NT2/D1 (cell line): ENCODE measurements around the gene RAB40B.
A peak's percentile ranks its signal among the peaks of the same experiment; 100 is the strongest.

ENCODE experiments used
- DNase-seq: peaks from one replicate; pipeline ENCODE4 v3.0.0-alpha.2; 2011; ENCODE audit warnings: low read depth, low spot score
- H3K27me3 ChIP-seq: 2 replicates; pipeline ENCODE4 v1.6.0; 2011; ENCODE audit warnings: mild to moderate bottlenecking; ENCODE audit not compliant: insufficient read length, insufficient read depth
- H3K36me3 ChIP-seq: 2 replicates; pipeline ENCODE4 v1.6.1; 2011; ENCODE audit warnings: mild to moderate bottlenecking, low read length, mixed read lengths; ENCODE audit not compliant: insufficient read depth, insufficient read length
- H3K4me1 ChIP-seq: 2 replicates; pipeline ENCODE4 v1.5.1; 2011; ENCODE audit not compliant: insufficient read depth, insufficient read length
- H3K4me3 ChIP-seq: 2 replicates; pipeline ENCODE4 v1.5.1; 2011; ENCODE audit warnings: low read depth; ENCODE audit not compliant: insufficient read length
- H3K9ac ChIP-seq: 2 replicates; pipeline ENCODE4 v1.6.0; 2011; ENCODE audit warnings: low read depth; ENCODE audit not compliant: insufficient read length
- H3K9me3 ChIP-seq: 2 replicates; pipeline ENCODE4 v1.5.1; 2011; ENCODE audit warnings: mild to moderate bottlenecking, low read length; ENCODE audit not compliant: insufficient read depth
- SUZ12 ChIP-seq: IDR thresholded peaks from 2 replicates; pipeline ENCODE4 v1.6.1; 2011; ENCODE audit not compliant: insufficient read length, insufficient read depth; ENCODE audit errors: extremely low read depth
- YY1 ChIP-seq: IDR thresholded peaks from 2 replicates; pipeline ENCODE4 v1.6.1; 2011; ENCODE audit not compliant: insufficient read length, insufficient read depth
- ZNF274 ChIP-seq: IDR thresholded peaks from 2 replicates; pipeline ENCODE4 v1.6.1; 2011; ENCODE audit warnings: mild to moderate bottlenecking, low read depth, low read length

RAB40B gene

GRCh38 chr17:82722341-82723013, 24.0 kb upstream of the RAB40B start:
- Histone ChIP-seq H3K4me3 (no peak overlapping the region), H3K9me3 (no peaks in the 10 kb centered on the region), H3K9ac (no peak overlapping the region), H3K4me1 (peaks cover 6% of the 10 kb centered on the region), H3K27me3 (no peaks in the 10 kb centered on the region), H3K36me3 (peaks cover 60% of the 10 kb centered on the region)
- TF ChIP-seq YY1 (no peak), ZNF274 (no peak)
- no peak for DNase-seq

- no peak overlapping the region for H3K9ac ChIP-seq
- peaks cover 46% of the 10 kb centered on the region for H3K36me3 ChIP-seq
- no peaks in the 10 kb centered on the region for H3K9me3 ChIP-seq
- peaks cover 13% of the 10 kb centered on the region for H3K27me3 ChIP-seq
- DNase-seq, result no peak
- H3K4me1 ChIP-seq, result peaks cover 6% of the 10 kb centered on the region
- no peak for TF ChIP-seq SUZ12
- TF ChIP-seq YY1, result no peak
- TF ChIP-seq ZNF274, result no peak
- H3K4me3 ChIP-seq, result no peak overlapping the region
Measured at GRCh38 chr17:82720204-82720603, 21.7 kb upstream of the RAB40B start.

GRCh38 chr17:82718986-82719685, 20.6 kb upstream of the RAB40B start:
- H3K27me3 ChIP-seq, result peaks cover 15% of the 10 kb centered on the region
- H3K36me3 ChIP-seq, result peaks cover 43% of the 10 kb centered on the region
- no peak for DNase-seq
- H3K4me3 ChIP-seq, result no peak overlapping the region
- H3K4me1 ChIP-seq, result peaks cover 6% of the 10 kb centered on the region
- H3K9ac ChIP-seq, result no peak overlapping the region
- TF ChIP-seq ZNF274 (no peak), SUZ12 (no peak)
- H3K9me3 ChIP-seq, result no peaks in the 10 kb centered on the region

GRCh38 chr17:82716203-82717010, 17.9 kb upstream of the RAB40B start, which contains the start of gene FN3KRP:
Gene FN3KRP (plus strand): TSS chr17:82716706. CDS start chr17:82716756, 50 bp downstream.
- DNase-seq, result peak; percentile 84
- no peak for TF ChIP-seq YY1
- no peak for TF ChIP-seq ZNF274
- no peak for TF ChIP-seq SUZ12
- Histone ChIP-seq H3K4me1 (peaks cover 3% of the 10 kb centered on the region), H3K9ac (peak within 1 kb of the TSS; percentile 89), H3K36me3 (peaks cover 28% of the 10 kb centered on the region), H3K9me3 (no peaks in the 10 kb centered on the region), H3K4me3 (peak within 1 kb of the TSS; percentile 86), H3K27me3 (peaks cover 15% of the 10 kb centered on the region)

GRCh38 chr17:82713071-82713723, 14.7 kb upstream of the RAB40B start:
- TF ChIP-seq ZNF274, result no peak
- TF ChIP-seq SUZ12, result no peak
- no peak for TF ChIP-seq YY1
- no peak overlapping the region for H3K4me3 ChIP-seq
- H3K4me1 ChIP-seq, result peaks cover 7% of the 10 kb centered on the region
- H3K9ac ChIP-seq, result no peak overlapping the region
- peaks cover 15% of the 10 kb centered on the region for H3K27me3 ChIP-seq
- DNase-seq, result no peak
- peaks cover 2% of the 10 kb centered on the region for H3K36me3 ChIP-seq
- no peaks in the 10 kb centered on the region for H3K9me3 ChIP-seq

GRCh38 chr17:82710499-82711232, 12.2 kb upstream of the RAB40B start:
- Histone ChIP-seq H3K9ac (no peak overlapping the region), H3K36me3 (no peaks in the 10 kb centered on the region), H3K9me3 (no peaks in the 10 kb centered on the region), H3K4me1 (peaks cover 7% of the 10 kb centered on the region), H3K4me3 (no peak overlapping the region), H3K27me3 (peaks cover 6% of the 10 kb centered on the region)
- no peak for TF ChIP-seq YY1
- no peak for TF ChIP-seq ZNF274
- TF ChIP-seq SUZ12, result no peak
- DNase-seq, result no peak
